Psoas muscle (tissue), 8 donors: ENCODE data around the gene CCDC88A. TPM values are rescaled to one million over a fixed set of nuclear protein-coding genes. Genes with fewer than 3 reads are reported as not detected.

ENCODE experiments used
- ATAC-seq, 4 donors: fragments of 200-7000 bp; cut with Tn5 transposase; one replicate each; pipeline ENCODE4 v1.9.1; 2020; ENCODE audit warnings: moderate library complexity in 3 of 4, mild to moderate bottlenecking in 2 of 4
- DNase-seq, 2 donors: peaks; one replicate each; pipeline ENCODE4 v3.0.0-alpha.2; 2020
- H3K27ac ChIP-seq: fragments of 200-600 bp; one replicate; pipeline ENCODE4 v1.8.0; 2022
- H3K27me3 ChIP-seq, 3 donors: fragments of 200-600 bp in 1 of 3; one replicate each; pipeline versions ENCODE4 v1.6.1 to v1.8.0; 2013 to 2022; ENCODE audit warnings: low read length in 2 of 3, mild to moderate bottlenecking in 2 of 3, moderate library complexity in 1 of 3; ENCODE audit not compliant: insufficient read depth in 3 of 3
- H3K36me3 ChIP-seq, 2 donors: fragments of 200-600 bp in 1 of 2; one replicate each; pipeline versions ENCODE4 v1.6.1 to v1.8.0; 2013 to 2022; ENCODE audit warnings: low read depth in 1 of 2, mild to moderate bottlenecking in 1 of 2, moderate library complexity in 1 of 2; ENCODE audit not compliant: insufficient read depth in 1 of 2
- H3K4me1 ChIP-seq: fragments of 200-600 bp; one replicate; pipeline ENCODE4 v1.8.0; 2022
- H3K4me3 ChIP-seq: fragments of 200-600 bp; one replicate; pipeline ENCODE4 v1.8.0; 2022; ENCODE audit warnings: mild to moderate bottlenecking
- H3K9me3 ChIP-seq: fragments of 200-600 bp; one replicate; pipeline ENCODE4 v1.8.0; 2022
- CTCF ChIP-seq: fragments of 200-600 bp; IDR thresholded peaks from one replicate; pipeline ENCODE4 v1.8.0; 2022; ENCODE audit warnings: antibody characterized with exemption
- WGBS, 3 donors: extraction: QIAGEN DNeasy Blood & Tissue Kit; methylation state at CpG; one replicate each; pipeline versions ENCODE4 v1.1.6 to v1.1.7; 2013; 5-methylcytosine and 5-hydroxymethylcytosine counted together
- intact Hi-C, 2 donors: fragments of 100-400 bp; cut with DNase I; formaldehyde crosslinking; loops; one replicate each; pipeline versions ENCODE4 v1.11.0 to v1.14.2; 2022
- polyA plus RNA-seq, 3 donors: library from polyadenylated mRNA; stranded (reverse); fragments of 200-250 nt; gene quantifications; one replicate each; pipeline ENCODE4 v1.2.3, GENCODE V29; 2013
- total RNA-seq, 4 donors: library from RNA; stranded (reverse); fragmentation: NEBNext Ultra II Directional in 2 of 4; extraction: Animal tissue kit (Norgen Biotek cat#: 25700) in 2 of 4; gene quantifications; one replicate each; pipeline versions ENCODE4 v1.2.1 to v1.2.4, GENCODE V29; 2021 to 2023
- donor health status: healthy with polysubstance abuse.
- donor health status: DM: no; HTN: no; CAD: no; lungs with moderate emphysema.
- donor health status: Bipolar disorder and iron deficiency.
- donor health status: healthy.
- donor health status: DM: yes; HTN: yes; CAD: no.
- donor health status: DM: no; HTN: no; CAD: no.
- donor health status: DM: no; HTN: no; CAD: no.
- donor health status: DM: yes; HTN: yes; CAD: no.

Gene CCDC88A
- total and polyA plus RNA-seq, 7 donors: 4.7 to 21.4 (median 12.3) TPM

- intact Hi-C loops: loop anchor here (1.0 to 10.0 kb wide), 4 partner anchors 54 to 198 kb away; partner anchors contain the start of gene PPP4R3B (in 1 of the 2)
- 0 to 1% (median 0%) methylated on average over 31 of the region's 31 CpGs for WGBS, 3 donors
- no peak for TF ChIP-seq CTCF
- ATAC-seq (peak; percentile 7 to 61 (median 22)), DNase-seq (peak; percentile 17 to 57)
- Histone ChIP-seq H3K4me1 (peaks cover 13% of the 10 kb centered on the region), H3K36me3 (no peaks in the 10 kb centered on the region), H3K4me3 (peak overlapping the region; percentile 89), H3K27me3 (no peaks in the 10 kb centered on the region), H3K27ac (peak overlapping the region; percentile 87), H3K9me3 (no peaks in the 10 kb centered on the region)
These were observed 400 bp downstream of the CCDC88A start for GRCh38 chr2:55419233-55419678.

- Histone ChIP-seq H3K4me1 (peaks cover 13% of the 10 kb centered on the region), H3K9me3 (no peaks in the 10 kb centered on the region), H3K27ac (peak overlapping the region; percentile 87), H3K27me3 (no peaks in the 10 kb centered on the region), H3K36me3 (no peaks in the 10 kb centered on the region), H3K4me3 (peak overlapping the region; percentile 89)
- TF ChIP-seq CTCF: no peak
- ATAC-seq (no peak), DNase-seq (no peak)
- WGBS, 3 donors: 1 to 2% (median 2%) methylated on average over 11 of the region's 11 CpGs
- intact Hi-C loops: loop anchor here (1.0 to 10.0 kb wide), 4 partner anchors 54 to 199 kb away; partner anchors contain the start of gene PPP4R3B (in 1 of the 2)
These were observed 984 bp downstream of the CCDC88A start for GRCh38 chr2:55418512-55419232.

- Histone ChIP-seq H3K27ac (peak overlapping the region; percentile 87), H3K4me1 (peaks cover 13% of the 10 kb centered on the region), H3K4me3 (peak overlapping the region; percentile 89), H3K27me3 (no peaks in the 10 kb centered on the region), H3K36me3 (no peaks in the 10 kb centered on the region), H3K9me3 (no peaks in the 10 kb centered on the region)
- DNase-seq: no peak
- no peak for TF ChIP-seq CTCF
- 9 to 19% (median 13%) methylated on average over 2 of the region's 2 CpGs for WGBS, 3 donors
- ATAC-seq: no peak
- intact Hi-C loops: loop anchor here (5.0 to 10.0 kb wide), 3 partner anchors 53 to 136 kb away; no protein-coding TSS in a partner anchor
These were observed 1.6 kb downstream of the CCDC88A start for GRCh38 chr2:55418072-55418471.

GRCh38 chr2:55416786-55417568 lies 2.7 kb downstream of the CCDC88A start:
- H3K27me3 ChIP-seq: no peaks in the 10 kb centered on the region
- H3K9me3 ChIP-seq: no peaks in the 10 kb centered on the region
- peaks cover 13% of the 10 kb centered on the region for H3K4me1 ChIP-seq
- ATAC-seq (no peak), DNase-seq (no peak)
- peak overlapping the region; percentile 89 for H3K4me3 ChIP-seq
- intact Hi-C loops: loop anchor here (5.0 to 10.0 kb wide), 3 partner anchors 52 to 135 kb away; no protein-coding TSS in a partner anchor
- TF ChIP-seq CTCF: no peak
- 70 to 80% (median 70%) methylated on average over 5 of the region's 5 CpGs for WGBS, 3 donors
- H3K27ac ChIP-seq: no peak overlapping the region
- no peaks in the 10 kb centered on the region for H3K36me3 ChIP-seq
